ENCODE data around the gene CPSF4L. TPM values are rescaled to one million over a fixed set of nuclear protein-coding genes. Genes with fewer than 3 reads are reported as not detected.

The CPSF4L gene
- polyA plus RNA-seq, 2 of the 4 experiments (the other 2 are of a cell fraction) = 0.13 TPM; not detected in 1

DNA sequence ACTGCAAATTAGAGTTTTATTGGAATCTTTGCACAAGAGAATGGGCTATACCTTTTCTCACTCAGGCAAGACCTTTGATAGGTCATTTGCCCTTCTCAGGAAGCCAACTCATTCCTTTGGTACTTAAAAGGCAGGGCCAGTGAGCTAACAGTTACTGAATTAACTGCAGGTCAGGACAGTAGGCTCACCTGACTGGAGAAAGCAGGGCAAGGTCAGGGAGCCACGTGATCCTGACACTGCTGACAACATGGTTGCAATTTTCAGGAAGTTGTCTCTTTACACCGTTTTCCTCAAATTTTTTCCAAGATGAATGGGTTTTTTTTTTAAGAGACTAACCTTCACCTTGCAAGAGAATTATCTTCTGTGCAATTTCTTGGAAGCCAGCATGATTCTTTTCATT is 21.1 kb downstream of the CPSF4L start (continued):
- TF ChIP-seq, protein P1, sequence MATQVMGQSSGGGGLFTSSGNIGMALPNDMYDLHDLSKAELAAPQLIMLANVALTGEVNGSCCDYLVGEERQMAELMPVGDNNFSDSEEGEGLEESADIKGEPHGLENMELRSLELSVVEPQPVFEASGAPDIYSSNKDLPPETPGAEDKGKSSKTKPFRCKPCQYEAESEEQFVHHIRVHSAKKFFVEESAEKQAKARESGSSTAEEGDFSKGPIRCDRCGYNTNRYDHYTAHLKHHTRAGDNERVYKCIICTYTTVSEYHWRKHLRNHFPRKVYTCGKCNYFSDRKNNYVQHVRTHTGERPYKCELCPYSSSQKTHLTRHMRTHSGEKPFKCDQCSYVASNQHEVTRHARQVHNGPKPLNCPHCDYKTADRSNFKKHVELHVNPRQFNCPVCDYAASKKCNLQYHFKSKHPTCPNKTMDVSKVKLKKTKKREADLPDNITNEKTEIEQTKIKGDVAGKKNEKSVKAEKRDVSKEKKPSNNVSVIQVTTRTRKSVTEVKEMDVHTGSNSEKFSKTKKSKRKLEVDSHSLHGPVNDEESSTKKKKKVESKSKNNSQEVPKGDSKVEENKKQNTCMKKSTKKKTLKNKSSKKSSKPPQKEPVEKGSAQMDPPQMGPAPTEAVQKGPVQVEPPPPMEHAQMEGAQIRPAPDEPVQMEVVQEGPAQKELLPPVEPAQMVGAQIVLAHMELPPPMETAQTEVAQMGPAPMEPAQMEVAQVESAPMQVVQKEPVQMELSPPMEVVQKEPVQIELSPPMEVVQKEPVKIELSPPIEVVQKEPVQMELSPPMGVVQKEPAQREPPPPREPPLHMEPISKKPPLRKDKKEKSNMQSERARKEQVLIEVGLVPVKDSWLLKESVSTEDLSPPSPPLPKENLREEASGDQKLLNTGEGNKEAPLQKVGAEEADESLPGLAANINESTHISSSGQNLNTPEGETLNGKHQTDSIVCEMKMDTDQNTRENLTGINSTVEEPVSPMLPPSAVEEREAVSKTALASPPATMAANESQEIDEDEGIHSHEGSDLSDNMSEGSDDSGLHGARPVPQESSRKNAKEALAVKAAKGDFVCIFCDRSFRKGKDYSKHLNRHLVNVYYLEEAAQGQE (IDR thresholded peaks at IDR 0.05) = no peak
- TF ChIP-seq RARB (CRISPR knock-in tag; IDR thresholded peaks at IDR 0.05) = no peak
- TF ChIP-seq CHD2 (IDR thresholded peaks at IDR 0.05; ENCODE audit: low read length, partially characterized antibody) = no peak
- TF ChIP-seq NFE2L2 (conservative IDR thresholded peaks at IDR 0.05; ENCODE audit: low read length) = no peak
- no peak for TF ChIP-seq HOXA7 (CRISPR knock-in tag; IDR thresholded peaks at IDR 0.05)
- no peak for TF ChIP-seq ZNF302 (CRISPR knock-in tag; IDR thresholded peaks at IDR 0.05)
- no peak for TF ChIP-seq FOXS1 (CRISPR knock-in tag; IDR thresholded peaks at IDR 0.05)
- TF ChIP-seq, protein P2, sequence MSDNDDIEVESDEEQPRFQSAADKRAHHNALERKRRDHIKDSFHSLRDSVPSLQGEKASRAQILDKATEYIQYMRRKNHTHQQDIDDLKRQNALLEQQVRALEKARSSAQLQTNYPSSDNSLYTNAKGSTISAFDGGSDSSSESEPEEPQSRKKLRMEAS (IDR thresholded peaks at IDR 0.05) = no peak

DNA sequence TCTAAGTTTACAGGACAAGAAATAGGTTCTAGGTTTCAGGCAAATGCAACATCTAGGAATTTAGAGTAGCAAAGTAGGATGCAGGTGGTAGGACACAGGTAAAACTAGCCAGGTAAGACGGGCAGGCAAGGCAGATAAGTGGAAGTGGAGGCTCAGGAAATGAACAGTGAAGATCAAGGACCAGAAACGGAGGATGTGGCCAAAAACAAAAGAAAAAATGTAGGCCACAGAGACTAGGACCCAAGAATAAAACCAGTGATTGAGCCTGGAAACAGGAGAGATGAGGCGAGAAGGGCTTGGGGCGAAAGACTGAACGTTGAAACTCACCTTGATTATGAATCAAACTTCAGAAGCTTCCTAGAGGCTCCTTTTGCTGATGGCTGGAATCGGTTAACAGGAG is 24.0 kb downstream of the CPSF4L start:
- POLR2A ChIA-PET = no interaction called here
- Histone ChIP-seq H3K9me3 (no peaks in the 10 kb centered on the region), H3K4me1 (peaks cover 4% of the 10 kb centered on the region; the same call in 1 of the 3 replicates), H3K4me3 (no peak overlapping the region), H3K27ac (no peak overlapping the region), H3K4me2 (no peak overlapping the region)
- TF ChIP-seq KDM1A (IDR thresholded peaks at IDR 0.05; ENCODE audit: low read depth) (no peak), ZNF302 (CRISPR knock-in tag; IDR thresholded peaks at IDR 0.05) (no peak), ESRRA (IDR thresholded peaks at IDR 0.05; ENCODE audit: borderline replicate concordance, low read length) (no peak)
- TF ChIP-seq, protein P3, sequence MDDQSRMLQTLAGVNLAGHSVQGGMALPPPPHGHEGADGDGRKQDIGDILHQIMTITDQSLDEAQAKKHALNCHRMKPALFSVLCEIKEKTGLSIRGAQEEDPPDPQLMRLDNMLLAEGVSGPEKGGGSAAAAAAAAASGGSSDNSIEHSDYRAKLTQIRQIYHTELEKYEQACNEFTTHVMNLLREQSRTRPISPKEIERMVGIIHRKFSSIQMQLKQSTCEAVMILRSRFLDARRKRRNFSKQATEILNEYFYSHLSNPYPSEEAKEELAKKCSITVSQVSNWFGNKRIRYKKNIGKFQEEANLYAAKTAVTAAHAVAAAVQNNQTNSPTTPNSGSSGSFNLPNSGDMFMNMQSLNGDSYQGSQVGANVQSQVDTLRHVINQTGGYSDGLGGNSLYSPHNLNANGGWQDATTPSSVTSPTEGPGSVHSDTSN (IDR thresholded peaks at IDR 0.05) = no peak
- ATAC-seq (no peak), DNase-seq (ENCODE audit: low read depth in 1 of 2, low spot score in 1 of 2) (no peak), FAIRE-seq (no peak)
- WGBS (ENCODE audit: missing lambda C conversion rate) = 85% methylated on average over 6 of the region's 6 CpGs
- CTCF ChIA-PET = interaction anchor here (0.8 to 3.5 kb wide), 9 partner anchors 11 to 516 kb away, joined by 3 to 17 read pairs (median 5); partner anchors contain the start of gene COG1

DNA sequence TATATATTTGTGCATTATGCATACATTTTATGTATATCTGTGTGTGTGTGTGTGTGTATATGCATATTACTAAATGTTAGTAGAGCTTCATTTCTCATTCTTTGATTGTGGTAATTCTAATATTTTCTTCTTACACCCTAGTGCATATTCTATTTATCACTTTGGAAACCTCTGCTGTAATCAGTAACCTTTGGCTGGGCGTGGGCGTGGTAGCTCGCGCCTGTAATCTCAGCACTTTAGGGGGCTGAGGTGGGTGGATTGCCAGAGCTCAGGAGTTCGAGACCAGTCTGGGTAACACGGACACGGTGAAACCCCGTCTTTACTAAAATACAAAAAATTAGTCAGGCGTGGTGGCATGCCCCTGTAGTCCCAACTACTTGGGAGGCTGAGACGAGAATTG is 26.9 kb downstream of the CPSF4L start:
- Histone ChIP-seq H3K27ac (no peak overlapping the region), H3K4me2 (no peak overlapping the region), H3K4me1 (peaks cover 19% of the 10 kb centered on the region; the same call in 2 of the 3 replicates), H3K9me3 (no peaks in the 10 kb centered on the region), H3K4me3 (no peak overlapping the region)
- TF ChIP-seq HOXB5 (CRISPR knock-in tag; IDR thresholded peaks at IDR 0.05) (no peak), CBX2 (IDR thresholded peaks at IDR 0.05; ENCODE audit: borderline replicate concordance, low read depth) (no peak), HEYL (CRISPR knock-in tag; IDR thresholded peaks at IDR 0.05) (no peak), CHD2 (IDR thresholded peaks at IDR 0.05; ENCODE audit: low read length, partially characterized antibody) (no peak), RAD21 (conservative IDR thresholded peaks at IDR 0.05 in 1 of 2, IDR thresholded peaks at IDR 0.05 in 1 of 2) (no peak), MAZ (IDR thresholded peaks at IDR 0.05; ENCODE audit: borderline replicate concordance, low read depth, low read length) (no peak), RARB (CRISPR knock-in tag; IDR thresholded peaks at IDR 0.05) (no peak), KDM1A (IDR thresholded peaks at IDR 0.05; ENCODE audit: low read depth) (no peak), CHD4 (IDR thresholded peaks at IDR 0.05; ENCODE audit: borderline replicate concordance) (no peak), HOXA7 (CRISPR knock-in tag; IDR thresholded peaks at IDR 0.05) (no peak), ZSCAN20 (CRISPR knock-in tag; IDR thresholded peaks at IDR 0.05) (no peak), MYC (IDR thresholded peaks at IDR 0.05; ENCODE audit: borderline replicate concordance, low read length) (no peak), GATA3 (IDR thresholded peaks at IDR 0.05; ENCODE audit: borderline replicate concordance) (no peak), MAFK (IDR thresholded peaks at IDR 0.05; ENCODE audit: partially characterized antibody) (no peak), RCOR1 (IDR thresholded peaks at IDR 0.05; ENCODE audit: low read depth, low read length) (no peak), POLR2AphosphoS2 (conservative IDR thresholded peaks at IDR 0.05; ENCODE audit: low read length) (no peak), FOSL2 (IDR thresholded peaks at IDR 0.05) (no peak), FOSL2 (CRISPR knock-in tag; IDR thresholded peaks at IDR 0.05) (no peak), SREBF2 (IDR thresholded peaks at IDR 0.05) (no peak), ZC3H11A (IDR thresholded peaks at IDR 0.05) (no peak)
- TF ChIP-seq, protein P4, sequence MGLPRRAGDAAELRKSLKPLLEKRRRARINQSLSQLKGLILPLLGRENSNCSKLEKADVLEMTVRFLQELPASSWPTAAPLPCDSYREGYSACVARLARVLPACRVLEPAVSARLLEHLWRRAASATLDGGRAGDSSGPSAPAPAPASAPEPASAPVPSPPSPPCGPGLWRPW (IDR thresholded peaks at IDR 0.05) = no peak
- ChIA-PET CTCF (interaction anchor here (0.6 to 3.5 kb wide), 5 partner anchors 20 to 508 kb away, joined by 4 to 17 read pairs (median 11); no protein-coding TSS in a partner anchor), POLR2A (no interaction called here)
- DNase-seq (ENCODE audit: low read depth in 1 of 2, low spot score in 1 of 2) (no peak), FAIRE-seq (no peak), ATAC-seq (no peak)
- 86% methylated on average over 10 of the region's 10 CpGs for WGBS (ENCODE audit: missing lambda C conversion rate)

All from A549 (cell line).